HUDEP-2 (cell line): ENCODE measurements around the gene ZNRD2.
"Not testable (repeated sequence)": the region's sequence is repeated elsewhere in the genome, so short reads cannot be mapped to it uniquely, and the experiment has no call there.

Experiments
- DNase-seq, 76 experiments: peaks; one replicate each; lab custom pipeline; 2025; ENCODE audit not compliant: unreplicated experiment in 76 of 76; lab: John Stamatoyannopoulos, UW

Gene ZNRD2

GRCh38 chr11:65554057-65554818, 16.0 kb upstream of the ZNRD2 start:
- no peak for DNase-seq

GRCh38 chr11:65554842-65555430, 15.3 kb upstream of the ZNRD2 start:
- no peak for DNase-seq

- peak in 40 of 76 experiments; percentile 1 to 76 (median 32) for DNase-seq
Measured at GRCh38 chr11:65555693-65556231, 14.5 kb upstream of the ZNRD2 start.

- DNase-seq, result no peak
Measured at GRCh38 chr11:65556470-65557279, 13.6 kb upstream of the ZNRD2 start.

- no peak for DNase-seq
Measured at GRCh38 chr11:65557280-65558001, 12.8 kb upstream of the ZNRD2 start.

GRCh38 chr11:65558002-65558929, 12.0 kb upstream of the ZNRD2 start, which contains the start of gene LTBP3:
Gene LTBP3, minus strand, starts transcription at chr11:65558359. Its CDS starts 400 bp downstream, at chr11:65557959.
- peak in 50 of 76 experiments; percentile 3 to 62 (median 36) for DNase-seq

GRCh38 chr11:65558930-65559509, 11.3 kb upstream of the ZNRD2 start:
- no peak for DNase-seq

- no peak for DNase-seq
Measured at GRCh38 chr11:65559535-65559934, 10.7 kb upstream of the ZNRD2 start.

- peak in 24 of 76 experiments; percentile 3 to 59 (median 20) for DNase-seq
Measured at GRCh38 chr11:65559951-65560537, 10.2 kb upstream of the ZNRD2 start.

- no peak for DNase-seq
Measured at GRCh38 chr11:65560555-65561418, 9.5 kb upstream of the ZNRD2 start.

- no peak for DNase-seq
Measured at GRCh38 chr11:65562020-65562419, 8.3 kb upstream of the ZNRD2 start.

GRCh38 chr11:65562788-65563187, 7.5 kb upstream of the ZNRD2 start:
- no peak for DNase-seq

- DNase-seq, result no peak
Measured at GRCh38 chr11:65563601-65564000, 6.7 kb upstream of the ZNRD2 start.

- DNase-seq, result not testable (repeated sequence)
Measured at GRCh38 chr11:65564879-65565559, 5.3 kb upstream of the ZNRD2 start.

GRCh38 chr11:65565624-65566453, 4.4 kb upstream of the ZNRD2 start:
- no peak for DNase-seq
